Measurements from ENCODE around the gene ZNF816.
"Not testable (repeated sequence)": the region's sequence is repeated elsewhere in the genome, so short reads cannot be mapped to it uniquely, and the experiment has no call there.

Gene ZNF816

GRCh38 chr19:52943884-52944643, 18.6 kb downstream of the ZNF816 start:
- DNase-seq (ENCODE audit: low read depth in 1 of 2, low spot score in 1 of 2), result no peak
- H3K4me3 ChIP-seq (replicated peaks; ENCODE audit: insufficient read depth, low read length), result no peak overlapping the region
- no peaks in the 10 kb centered on the region for H3K27me3 ChIP-seq (ENCODE audit: insufficient read depth, poor library complexity, severe bottlenecking)
- H3K27ac ChIP-seq (replicated peaks), result no peak overlapping the region
- TF ChIP-seq CTCF (IDR thresholded peaks at IDR 0.05; ENCODE audit: insufficient read depth, low read length) (no peak), SPI1 (IDR thresholded peaks at IDR 0.05; ENCODE audit: borderline replicate concordance, low read depth) (no peak)

- no peaks in the 10 kb centered on the region for H3K27me3 ChIP-seq (ENCODE audit: insufficient read depth, poor library complexity, severe bottlenecking)
- DNase-seq (ENCODE audit: low read depth in 1 of 2, low spot score in 1 of 2), result no peak
- TF ChIP-seq POLR2AphosphoS5 (IDR thresholded peaks at IDR 0.05; ENCODE audit: low read depth) (no peak), CTCF (IDR thresholded peaks at IDR 0.05; ENCODE audit: insufficient read depth, low read length) (no peak)
- H3K4me3 ChIP-seq (replicated peaks; ENCODE audit: insufficient read depth, low read length), result peak overlapping the region; percentile 65
- no peak overlapping the region for H3K27ac ChIP-seq (replicated peaks)
Observed at GRCh38 chr19:52943134-52943883, 19.4 kb downstream of the ZNF816 start.

GRCh38 chr19:52942386-52943133, 20.1 kb downstream of the ZNF816 start:
- peak overlapping the region; percentile 65 for H3K4me3 ChIP-seq (replicated peaks; ENCODE audit: insufficient read depth, low read length)
- peak overlapping the region; percentile 92 for H3K27ac ChIP-seq (replicated peaks)
- TF ChIP-seq GABPA (IDR thresholded peaks at IDR 0.05; ENCODE audit: low read depth) (no peak), POLR2AphosphoS5 (IDR thresholded peaks at IDR 0.05; ENCODE audit: low read depth) (peak; percentile 78)
- DNase-seq (ENCODE audit: low read depth in 1 of 2, low spot score in 1 of 2), result peak; percentile 78 to 93
- H3K27me3 ChIP-seq (ENCODE audit: insufficient read depth, poor library complexity, severe bottlenecking), result no peaks in the 10 kb centered on the region

GRCh38 chr19:52941941-52942385, 20.7 kb downstream of the ZNF816 start:
- peak overlapping the region; percentile 92 for H3K27ac ChIP-seq (replicated peaks)
- TF ChIP-seq SPI1 (IDR thresholded peaks at IDR 0.05; ENCODE audit: borderline replicate concordance, low read depth), result no peak
- peak overlapping the region; percentile 65 for H3K4me3 ChIP-seq (replicated peaks; ENCODE audit: insufficient read depth, low read length)
- no peaks in the 10 kb centered on the region for H3K27me3 ChIP-seq (ENCODE audit: insufficient read depth, poor library complexity, severe bottlenecking)
- DNase-seq (ENCODE audit: low read depth in 1 of 2, low spot score in 1 of 2), result peak; percentile 21 to 48

- H3K27me3 ChIP-seq (ENCODE audit: insufficient read depth, poor library complexity, severe bottlenecking); H3K27ac ChIP-seq (replicated peaks); DNase-seq (ENCODE audit: low read depth in 1 of 2, low spot score in 1 of 2): not testable (repeated sequence)
- H3K4me3 ChIP-seq (replicated peaks; ENCODE audit: insufficient read depth, low read length), result peak overlapping the region; percentile 65
Observed at GRCh38 chr19:52941523-52941922, 21.2 kb downstream of the ZNF816 start.

GRCh38 chr19:52940905-52941304, 21.8 kb downstream of the ZNF816 start:
- not testable (repeated sequence) for H3K27me3 ChIP-seq (ENCODE audit: insufficient read depth, poor library complexity, severe bottlenecking); H3K27ac ChIP-seq (replicated peaks); DNase-seq (ENCODE audit: low read depth in 1 of 2, low spot score in 1 of 2); H3K4me3 ChIP-seq (replicated peaks; ENCODE audit: insufficient read depth, low read length)

- no peaks in the 10 kb centered on the region for H3K27me3 ChIP-seq (ENCODE audit: insufficient read depth, poor library complexity, severe bottlenecking)
- no peak for TF ChIP-seq POLR2AphosphoS5 (IDR thresholded peaks at IDR 0.05; ENCODE audit: low read depth)
- TF ChIP-seq SPI1 (IDR thresholded peaks at IDR 0.05; ENCODE audit: borderline replicate concordance, low read depth), result no peak
- no peak for TF ChIP-seq REST (IDR thresholded peaks at IDR 0.05; ENCODE audit: insufficient replicate concordance, low read depth)
- TF ChIP-seq CTCF (IDR thresholded peaks at IDR 0.05; ENCODE audit: insufficient read depth, low read length), result no peak
- no peak for TF ChIP-seq GABPA (IDR thresholded peaks at IDR 0.05; ENCODE audit: low read depth)
- no peak overlapping the region for H3K27ac ChIP-seq (replicated peaks)
- H3K4me3 ChIP-seq (replicated peaks; ENCODE audit: insufficient read depth, low read length), result no peak overlapping the region
- DNase-seq (ENCODE audit: low read depth in 1 of 2, low spot score in 1 of 2), result no peak
Observed at GRCh38 chr19:52938761-52939160, 23.9 kb downstream of the ZNF816 start.
